ENCODE data around the gene TENM4.

TENM4 gene

DNA sequence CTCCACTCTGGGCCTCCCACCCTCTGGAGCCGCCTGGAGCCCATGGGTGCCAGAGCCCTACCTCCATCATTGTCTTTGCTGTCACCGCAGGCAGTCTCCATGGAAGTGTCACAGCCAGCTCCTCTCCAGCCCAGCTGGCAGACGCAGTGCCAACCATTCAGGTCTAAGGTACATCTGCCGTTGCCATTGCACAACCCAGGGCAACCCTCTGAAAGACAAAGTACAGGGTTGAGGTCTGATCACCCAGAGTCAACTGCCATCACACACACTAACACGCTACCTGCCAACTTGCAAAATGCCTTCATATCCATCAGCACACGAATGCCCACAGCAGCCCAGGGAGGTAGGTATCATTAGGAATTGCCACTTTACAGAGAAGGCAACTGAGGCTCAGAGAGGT, 669.9 kb downstream of the TENM4 start:
- TF ChIP-seq, protein P1, sequence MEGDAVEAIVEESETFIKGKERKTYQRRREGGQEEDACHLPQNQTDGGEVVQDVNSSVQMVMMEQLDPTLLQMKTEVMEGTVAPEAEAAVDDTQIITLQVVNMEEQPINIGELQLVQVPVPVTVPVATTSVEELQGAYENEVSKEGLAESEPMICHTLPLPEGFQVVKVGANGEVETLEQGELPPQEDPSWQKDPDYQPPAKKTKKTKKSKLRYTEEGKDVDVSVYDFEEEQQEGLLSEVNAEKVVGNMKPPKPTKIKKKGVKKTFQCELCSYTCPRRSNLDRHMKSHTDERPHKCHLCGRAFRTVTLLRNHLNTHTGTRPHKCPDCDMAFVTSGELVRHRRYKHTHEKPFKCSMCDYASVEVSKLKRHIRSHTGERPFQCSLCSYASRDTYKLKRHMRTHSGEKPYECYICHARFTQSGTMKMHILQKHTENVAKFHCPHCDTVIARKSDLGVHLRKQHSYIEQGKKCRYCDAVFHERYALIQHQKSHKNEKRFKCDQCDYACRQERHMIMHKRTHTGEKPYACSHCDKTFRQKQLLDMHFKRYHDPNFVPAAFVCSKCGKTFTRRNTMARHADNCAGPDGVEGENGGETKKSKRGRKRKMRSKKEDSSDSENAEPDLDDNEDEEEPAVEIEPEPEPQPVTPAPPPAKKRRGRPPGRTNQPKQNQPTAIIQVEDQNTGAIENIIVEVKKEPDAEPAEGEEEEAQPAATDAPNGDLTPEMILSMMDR (IDR thresholded peaks at IDR 0.05; ENCODE audit: control insufficient read depth, insufficient read depth, low read depth, low read length, missing control alignments), result no peak
- H3K4me3 ChIP-seq (ENCODE audit: control insufficient read depth, low read depth, low read length), result no peak overlapping the region
- DNase-seq (ENCODE audit: low read depth), result no peak

DNA sequence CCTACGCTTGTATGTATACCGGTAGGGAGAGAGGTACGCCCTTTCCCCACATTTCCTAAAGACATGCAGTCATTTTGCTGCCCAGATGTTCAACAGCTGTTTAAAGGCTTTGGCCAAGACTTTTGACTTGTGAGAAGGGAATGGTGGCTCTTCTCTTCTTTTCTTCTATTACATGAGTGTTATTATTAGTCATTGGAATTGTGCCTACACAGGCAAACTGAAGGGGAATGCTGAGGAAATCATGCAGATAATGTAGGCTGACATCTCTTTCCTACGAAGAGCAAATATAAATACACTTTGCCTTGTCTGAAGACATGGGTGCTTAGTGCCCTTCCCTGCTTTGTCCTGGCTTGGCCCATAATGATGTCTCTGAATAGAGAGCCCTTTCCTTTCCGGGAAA, 671.9 kb downstream of the TENM4 start:
- TF ChIP-seq, protein P1 (IDR thresholded peaks at IDR 0.05; ENCODE audit: control insufficient read depth, insufficient read depth, low read depth, low read length, missing control alignments), result no peak

DNA sequence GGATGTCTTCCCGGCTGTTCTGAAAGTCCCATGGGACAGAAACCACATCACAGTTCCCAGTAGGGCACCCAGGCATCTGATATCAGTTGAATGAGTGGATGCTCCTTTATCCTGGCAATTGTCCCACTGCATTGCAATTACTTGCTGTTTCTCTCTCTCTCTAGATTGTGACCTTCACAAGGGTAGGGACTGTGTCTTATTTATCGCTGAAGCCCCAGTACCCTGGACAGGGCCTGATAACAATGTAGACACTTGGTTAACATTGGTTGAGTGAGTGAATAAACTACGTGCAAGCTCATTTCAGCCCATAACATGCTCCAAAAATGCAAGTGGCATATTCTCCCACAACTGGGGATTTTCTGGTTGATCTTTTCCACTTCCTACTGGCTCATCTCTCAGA, 672.5 kb downstream of the TENM4 start:
- no peak for DNase-seq (ENCODE audit: low read depth)
- TF ChIP-seq, protein P1 (IDR thresholded peaks at IDR 0.05; ENCODE audit: control insufficient read depth, insufficient read depth, low read depth, low read length, missing control alignments), result no peak
- H3K4me3 ChIP-seq (ENCODE audit: control insufficient read depth, low read depth, low read length), result no peak overlapping the region

More for the DNA sequence above, 671.9 kb downstream of the TENM4 start:
- no peak for DNase-seq (ENCODE audit: low read depth)
- no peak overlapping the region for H3K4me3 ChIP-seq (ENCODE audit: control insufficient read depth, low read depth, low read length)

DNA sequence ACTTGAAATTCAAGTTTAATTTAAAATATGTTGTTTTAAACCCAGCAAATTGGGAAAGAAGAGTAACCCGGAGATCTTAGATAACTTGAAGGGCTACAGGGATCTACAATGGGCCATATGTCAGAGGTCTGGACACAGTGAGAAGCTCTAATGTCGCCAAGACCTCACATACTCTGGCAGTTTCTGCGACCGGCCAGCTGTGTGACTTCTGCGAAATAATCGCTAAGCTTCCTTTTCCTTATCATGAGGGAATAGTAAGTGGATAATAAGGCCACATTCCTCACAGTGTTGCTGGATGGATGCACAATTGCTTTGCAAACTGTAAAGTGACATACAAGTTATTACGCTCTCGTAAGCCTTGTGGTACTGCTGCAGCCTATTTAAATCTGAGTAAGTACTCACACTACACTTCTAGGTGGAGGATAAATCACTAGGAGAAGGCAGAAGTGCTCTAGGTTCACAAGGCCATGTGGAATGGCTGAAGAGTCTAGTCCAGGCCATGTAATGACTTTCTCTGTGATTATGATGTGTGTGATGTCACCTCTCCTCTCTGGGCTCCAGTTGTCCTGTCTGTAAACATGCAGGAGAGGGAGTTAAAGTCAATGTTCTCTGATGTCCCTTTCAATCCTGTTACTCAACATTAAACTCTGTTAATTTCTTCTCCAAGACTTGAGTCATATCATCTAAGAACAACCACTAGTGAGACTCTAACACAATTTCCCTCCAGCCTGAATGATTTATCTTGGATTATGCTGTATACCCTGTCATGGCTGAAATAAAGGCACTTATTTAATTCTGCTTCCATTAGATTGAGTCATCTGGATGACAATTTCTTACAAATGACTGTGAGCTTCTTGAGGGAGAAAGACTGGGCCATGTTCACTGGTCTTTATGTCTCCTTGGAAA, 673.5 kb downstream of the TENM4 start:
- H3K4me3 ChIP-seq (ENCODE audit: control insufficient read depth, low read depth, low read length), result no peak overlapping the region
- TF ChIP-seq, protein P1 (IDR thresholded peaks at IDR 0.05; ENCODE audit: control insufficient read depth, insufficient read depth, low read depth, low read length, missing control alignments), result no peak
- no peak for DNase-seq (ENCODE audit: low read depth)

DNA sequence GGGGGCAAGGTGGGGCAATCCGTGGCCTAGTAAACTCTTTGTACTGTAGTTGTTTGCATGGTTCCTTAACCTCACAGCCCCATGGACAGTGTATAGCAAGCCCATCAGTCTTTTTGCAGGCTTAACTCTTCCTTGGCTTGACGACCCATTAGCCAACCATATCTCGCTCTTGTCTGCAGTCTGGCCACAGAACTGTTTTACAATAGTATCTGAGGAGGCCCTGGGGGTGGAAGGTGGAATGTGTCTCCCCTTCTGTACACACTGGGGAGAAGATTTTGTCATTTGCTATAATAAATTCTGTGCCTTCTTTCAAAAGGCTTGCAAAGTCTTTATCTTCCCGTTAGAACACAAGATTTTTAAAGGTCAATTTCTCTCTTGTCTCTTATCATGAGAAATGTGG, 675.9 kb downstream of the TENM4 start:
- no peak for DNase-seq (ENCODE audit: low read depth)
- TF ChIP-seq, protein P1 (IDR thresholded peaks at IDR 0.05; ENCODE audit: control insufficient read depth, insufficient read depth, low read depth, low read length, missing control alignments), result no peak
- H3K4me3 ChIP-seq (ENCODE audit: control insufficient read depth, low read depth, low read length), result no peak overlapping the region

DNA sequence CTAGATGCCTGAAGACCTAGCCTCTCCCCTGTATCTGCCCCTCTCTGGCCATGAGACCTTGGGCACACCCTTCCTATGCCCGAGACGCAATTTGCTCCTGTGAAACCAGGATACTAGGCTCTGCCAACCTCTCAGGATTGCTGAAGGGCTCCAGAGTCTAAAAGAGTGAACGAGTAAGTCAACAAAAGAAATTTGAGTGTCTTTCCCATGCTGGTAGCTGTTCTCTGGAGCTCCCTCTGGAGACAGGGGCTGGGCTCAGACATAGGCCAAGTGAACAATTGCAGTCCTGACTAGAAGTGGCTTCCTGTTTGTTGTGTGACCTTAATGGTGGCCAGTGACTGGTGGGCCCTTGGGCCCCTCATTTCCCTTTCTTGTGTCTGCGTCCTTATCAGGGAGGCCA, 677.2 kb downstream of the TENM4 start:
- H3K4me3 ChIP-seq (ENCODE audit: control insufficient read depth, low read depth, low read length), result no peak overlapping the region
- TF ChIP-seq, protein P1 (IDR thresholded peaks at IDR 0.05; ENCODE audit: control insufficient read depth, insufficient read depth, low read depth, low read length, missing control alignments), result no peak
- no peak for DNase-seq (ENCODE audit: low read depth)
